Measurements from ENCODE around the gene GABPB1.

GABPB1 gene

GRCh38 chr15:50261981-50262380 lies 93.0 kb downstream of the GABPB1 start:
- Histone ChIP-seq H4K20me1 (ENCODE audit: insufficient read depth) (no peaks in the 10 kb centered on the region), H3K36me3 (ENCODE audit: insufficient read depth) (no peaks in the 10 kb centered on the region), H3K4me2 (no peak overlapping the region), H3K27ac (no peak overlapping the region), H3K79me2 (ENCODE audit: insufficient read depth, low read depth) (no peaks in the 10 kb centered on the region), H2AFZ (ENCODE audit: low read depth) (no peak overlapping the region), H3K9ac (no peak overlapping the region), H3K4me1 (ENCODE audit: low read depth, poor library complexity, severe bottlenecking) (no peaks in the 10 kb centered on the region), H3K27me3 (ENCODE audit: insufficient read depth, low read depth) (no peaks in the 10 kb centered on the region), H3K4me3 (IDR thresholded peaks at IDR 0.05; ENCODE audit: insufficient read depth, low read depth, low read length) (no peak overlapping the region)
- no peak for TF ChIP-seq CTCF (conservative IDR thresholded peaks at IDR 0.05; ENCODE audit: low read depth, low read length)

- Histone ChIP-seq H3K9ac (no peak overlapping the region), H4K20me1 (ENCODE audit: insufficient read depth) (no peaks in the 10 kb centered on the region), H3K4me1 (ENCODE audit: low read depth, poor library complexity, severe bottlenecking) (no peaks in the 10 kb centered on the region), H3K4me2 (no peak overlapping the region), H3K27ac (no peak overlapping the region), H2AFZ (ENCODE audit: low read depth) (no peak overlapping the region), H3K79me2 (ENCODE audit: insufficient read depth, low read depth) (no peaks in the 10 kb centered on the region), H3K4me3 (IDR thresholded peaks at IDR 0.05; ENCODE audit: insufficient read depth, low read depth, low read length) (no peak overlapping the region), H3K27me3 (ENCODE audit: insufficient read depth, low read depth) (no peaks in the 10 kb centered on the region), H3K36me3 (ENCODE audit: insufficient read depth) (no peaks in the 10 kb centered on the region)
- TF ChIP-seq CTCF (conservative IDR thresholded peaks at IDR 0.05; ENCODE audit: low read depth, low read length): no peak
Observed at GRCh38 chr15:50260969-50261496, 94.0 kb downstream of the GABPB1 start.

GRCh38 chr15:50259276-50259675 lies 95.7 kb downstream of the GABPB1 start:
- Histone ChIP-seq H3K79me2 (ENCODE audit: insufficient read depth, low read depth) (no peaks in the 10 kb centered on the region), H3K9ac (no peak overlapping the region), H3K27ac (no peak overlapping the region), H3K4me3 (IDR thresholded peaks at IDR 0.05; ENCODE audit: insufficient read depth, low read depth, low read length) (no peak overlapping the region), H3K36me3 (ENCODE audit: insufficient read depth) (no peaks in the 10 kb centered on the region), H3K27me3 (ENCODE audit: insufficient read depth, low read depth) (no peaks in the 10 kb centered on the region), H4K20me1 (ENCODE audit: insufficient read depth) (no peaks in the 10 kb centered on the region), H3K4me1 (ENCODE audit: low read depth, poor library complexity, severe bottlenecking) (no peaks in the 10 kb centered on the region), H3K4me2 (no peak overlapping the region), H2AFZ (ENCODE audit: low read depth) (no peak overlapping the region)
- TF ChIP-seq CTCF (conservative IDR thresholded peaks at IDR 0.05; ENCODE audit: low read depth, low read length): no peak

- no peak overlapping the region for H3K27ac ChIP-seq
- H2AFZ ChIP-seq (ENCODE audit: low read depth): no peak overlapping the region
- H3K4me1 ChIP-seq (ENCODE audit: low read depth, poor library complexity, severe bottlenecking): no peaks in the 10 kb centered on the region
- no peak overlapping the region for H3K9ac ChIP-seq
- H3K36me3 ChIP-seq (ENCODE audit: insufficient read depth): no peaks in the 10 kb centered on the region
- TF ChIP-seq CTCF (conservative IDR thresholded peaks at IDR 0.05; ENCODE audit: low read depth, low read length): no peak
- H3K4me2 ChIP-seq: no peak overlapping the region
- H3K4me3 ChIP-seq (IDR thresholded peaks at IDR 0.05; ENCODE audit: insufficient read depth, low read depth, low read length): no peak overlapping the region
- no peaks in the 10 kb centered on the region for H4K20me1 ChIP-seq (ENCODE audit: insufficient read depth)
- H3K27me3 ChIP-seq (ENCODE audit: insufficient read depth, low read depth): no peaks in the 10 kb centered on the region
- no peaks in the 10 kb centered on the region for H3K79me2 ChIP-seq (ENCODE audit: insufficient read depth, low read depth)
Observed at GRCh38 chr15:50257924-50258323, 97.1 kb downstream of the GABPB1 start.

Data from KMS-11 (cell line).